BE2C (cell line): ENCODE results near the gene ANKRD44.

Experiments
- DNase-seq: peaks from one replicate; pipeline ENCODE4 v3.0.0-alpha.2; 2020
- H3K27me3 ChIP-seq: fragments of 250-450 bp; sonication (Bioruptor Pico); 2 replicates; pipeline ENCODE4 v1.5.1; 2020; ENCODE audit warnings: mild to moderate bottlenecking
- H3K36me3 ChIP-seq: fragments of 250-450 bp; sonication (Bioruptor Pico); 2 replicates; pipeline ENCODE4 v1.5.1; 2020; ENCODE audit warnings: mild to moderate bottlenecking
- H3K4me1 ChIP-seq: fragments of 250-450 bp; sonication (Bioruptor Pico); 2 replicates; pipeline ENCODE4 v1.5.1; 2020
- H3K4me3 ChIP-seq: 2 replicates; pipeline ENCODE4 v1.5.1; 2011; ENCODE audit warnings: low read depth, low read length
- H3K9me3 ChIP-seq: fragments of 250-450 bp; sonication (Bioruptor Pico); 2 replicates; pipeline ENCODE4 v1.5.1; 2020
- CTCF ChIP-seq: IDR thresholded peaks from 2 replicates; pipeline ENCODE4 v1.5.1; 2012; ENCODE audit warnings: mild to moderate bottlenecking, low read depth, low read length

The ANKRD44 gene

GRCh38 chr2:197311421-197312033 is 947 bp upstream of the ANKRD44 start:
- Histone ChIP-seq H3K4me3 (peak overlapping the region; percentile 71), H3K27me3 (no peaks in the 10 kb centered on the region), H3K36me3 (no peaks in the 10 kb centered on the region), H3K9me3 (no peaks in the 10 kb centered on the region), H3K4me1 (peaks cover 15% of the 10 kb centered on the region)
- no peak for TF ChIP-seq CTCF
- no peak for DNase-seq

- no peaks in the 10 kb centered on the region for H3K9me3 ChIP-seq
- peak; percentile 1; the same call in 1 of the 2 replicates for TF ChIP-seq CTCF
- DNase-seq: no peak
- H3K27me3 ChIP-seq: no peaks in the 10 kb centered on the region
- H3K4me1 ChIP-seq: peaks cover 15% of the 10 kb centered on the region
- H3K36me3 ChIP-seq: no peaks in the 10 kb centered on the region
- H3K4me3 ChIP-seq: peak overlapping the region; percentile 71
Measured at GRCh38 chr2:197310987-197311420, 424 bp upstream of the ANKRD44 start.

GRCh38 chr2:197309691-197310231 is 819 bp downstream of the ANKRD44 start:
- peak; percentile 37 for DNase-seq
- H3K4me1 ChIP-seq: peaks cover 15% of the 10 kb centered on the region
- H3K4me3 ChIP-seq: peak overlapping the region; percentile 87
- no peaks in the 10 kb centered on the region for H3K9me3 ChIP-seq
- no peak for TF ChIP-seq CTCF
- H3K27me3 ChIP-seq: no peaks in the 10 kb centered on the region
- no peaks in the 10 kb centered on the region for H3K36me3 ChIP-seq

- Histone ChIP-seq H3K4me3 (peak overlapping the region; percentile 87), H3K36me3 (no peaks in the 10 kb centered on the region), H3K27me3 (no peaks in the 10 kb centered on the region), H3K4me1 (peaks cover 15% of the 10 kb centered on the region), H3K9me3 (no peaks in the 10 kb centered on the region)
- TF ChIP-seq CTCF: no peak
- no peak for DNase-seq
Measured at GRCh38 chr2:197308996-197309690, 1.4 kb downstream of the ANKRD44 start.

- H3K9me3 ChIP-seq: no peaks in the 10 kb centered on the region
- no peak overlapping the region for H3K4me3 ChIP-seq
- H3K4me1 ChIP-seq: peaks cover 15% of the 10 kb centered on the region
- no peaks in the 10 kb centered on the region for H3K27me3 ChIP-seq
- DNase-seq: no peak
- no peak for TF ChIP-seq CTCF
- H3K36me3 ChIP-seq: no peaks in the 10 kb centered on the region
Measured at GRCh38 chr2:197308585-197308984, 2.0 kb downstream of the ANKRD44 start.
